Activated CD4-positive, alpha-beta T cell treated with anti-CD3 and anti-CD28 coated beads for 36 hours (primary cell): ENCODE results near the gene AGPAT3. TPM values are rescaled to one million over a fixed set of nuclear protein-coding genes. Genes with fewer than 3 reads are reported as not detected.

Experiments used
- ATAC-seq: fragments of 200-7000 bp; cut with Tn5 transposase; one replicate; pipeline ENCODE4 v1.10.0; 2021; ENCODE audit warnings: mild to moderate bottlenecking, moderate library complexity
- CTCF ChIA-PET: fragments of 350-600 bp; sonication (Branson Sonifier 250); formaldehyde crosslinking; loops from one replicate; lab custom pipeline; 2021; ENCODE audit warnings: antibody characterized with exemption; lab: Charles Lee
- POLR2A ChIA-PET: fragments of 350-600 bp; sonication (Branson Sonifier 250); formaldehyde crosslinking; loops from one replicate; lab custom pipeline; 2021; ENCODE audit warnings: antibody characterized with exemption, inconsistent platforms; lab: Charles Lee
- DNase-seq: peaks from one replicate; pipeline ENCODE4 v3.0.0-alpha.2; 2020
- H3K27ac Mint-ChIP-seq: one replicate; pipeline ENCODE4 v1.8.0; 2021; ENCODE audit warnings: mixed read lengths
- H3K27me3 Mint-ChIP-seq: one replicate; pipeline ENCODE4 v1.8.0; 2021; ENCODE audit warnings: mixed read lengths
- H3K36me3 Mint-ChIP-seq: one replicate; pipeline ENCODE4 v1.8.0; 2021; ENCODE audit warnings: low read depth, mixed read lengths
- H3K4me1 Mint-ChIP-seq: one replicate; pipeline ENCODE4 v1.8.0; 2021; ENCODE audit warnings: mixed read lengths
- H3K4me3 Mint-ChIP-seq: one replicate; pipeline ENCODE4 v1.8.0; 2021; ENCODE audit warnings: mild to moderate bottlenecking, moderate library complexity, mixed read lengths
- H3K9me3 Mint-ChIP-seq: one replicate; pipeline ENCODE4 v1.8.0; 2021; ENCODE audit warnings: low read depth, mixed read lengths
- intact Hi-C, 2 experiments: fragments of 100-400 bp; cut with DNase I in 1 of 2; cut with micrococcal nuclease in 1 of 2; formaldehyde crosslinking; loops; one replicate each; pipeline versions ENCODE4 v1.14.2 to v1.15.1; 2022 to 2024; cut with DNase I, micrococcal nuclease
- total RNA-seq, 2 experiments: library from RNA; stranded (reverse); gene quantifications; one replicate each; pipeline ENCODE4 v1.2.3, GENCODE V29; 2021

The AGPAT3 gene
- total RNA-seq, 2 experiments from 2014 or later = 73.5 to 90.7 TPM

DNA sequence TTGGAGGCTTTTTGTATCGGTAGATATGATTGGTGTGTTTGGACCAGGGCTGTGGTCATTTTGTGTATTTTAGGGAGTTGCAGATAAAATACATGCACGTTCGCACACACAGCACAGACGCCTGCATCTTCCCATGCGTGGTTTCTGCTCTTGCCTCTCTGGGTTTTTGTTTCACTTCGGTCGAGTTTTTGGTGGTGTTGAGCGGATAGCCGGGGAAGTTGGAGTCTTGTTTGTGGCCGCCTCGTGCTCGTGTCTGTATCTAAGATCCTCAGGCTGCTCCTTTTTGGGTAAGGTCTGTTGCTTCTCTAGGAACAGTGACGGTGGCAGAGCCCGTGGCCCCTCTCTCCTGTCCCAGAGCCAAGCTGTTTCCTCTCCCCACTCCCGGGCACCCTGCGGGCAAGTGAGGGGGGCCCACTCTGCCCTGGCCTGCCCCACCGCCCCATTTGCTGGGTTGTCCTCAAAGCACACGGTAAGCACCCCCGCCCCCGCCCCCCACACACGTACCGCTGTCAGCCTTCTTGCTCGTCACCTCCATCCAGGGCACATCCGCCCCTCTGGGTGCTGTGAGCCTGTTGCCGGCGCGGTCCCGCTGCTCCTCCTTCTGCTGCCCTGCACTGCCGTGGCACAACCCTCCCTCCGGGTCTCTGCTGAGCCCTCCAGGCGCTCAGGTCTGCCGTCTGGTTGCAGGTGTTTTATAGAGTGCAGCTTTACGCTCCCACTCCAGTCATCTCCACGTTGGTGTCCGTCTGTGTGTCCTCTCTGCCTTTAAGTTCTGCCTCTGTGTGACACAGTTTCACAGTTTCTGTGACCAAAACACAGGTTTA lies 51.9 kb downstream of the AGPAT3 start:
- Mint-ChIP-seq H3K27me3 (no peaks in the 10 kb centered on the region), H3K9me3 (peaks cover 8% of the 10 kb centered on the region), H3K36me3 (peaks cover 24% of the 10 kb centered on the region), H3K27ac (peak overlapping the region; percentile 78), H3K4me3 (peak overlapping the region; percentile 81), H3K4me1 (peaks cover 61% of the 10 kb centered on the region)
- ChIA-PET POLR2A (interaction anchor here (0.5 to 0.7 kb wide), 2 partner anchors 20 to 37 kb away, joined by 3 read pairs; no protein-coding TSS in a partner anchor), CTCF (no interaction called here)
- DNase-seq (peak; percentile 84), ATAC-seq (peak; percentile 83)
- intact Hi-C loops = loop anchor here (1.0 to 5.0 kb wide), 6 partner anchors 24 to 128 kb away; partner anchors contain the start of gene RRP1 (in 1 of the 2)

DNA sequence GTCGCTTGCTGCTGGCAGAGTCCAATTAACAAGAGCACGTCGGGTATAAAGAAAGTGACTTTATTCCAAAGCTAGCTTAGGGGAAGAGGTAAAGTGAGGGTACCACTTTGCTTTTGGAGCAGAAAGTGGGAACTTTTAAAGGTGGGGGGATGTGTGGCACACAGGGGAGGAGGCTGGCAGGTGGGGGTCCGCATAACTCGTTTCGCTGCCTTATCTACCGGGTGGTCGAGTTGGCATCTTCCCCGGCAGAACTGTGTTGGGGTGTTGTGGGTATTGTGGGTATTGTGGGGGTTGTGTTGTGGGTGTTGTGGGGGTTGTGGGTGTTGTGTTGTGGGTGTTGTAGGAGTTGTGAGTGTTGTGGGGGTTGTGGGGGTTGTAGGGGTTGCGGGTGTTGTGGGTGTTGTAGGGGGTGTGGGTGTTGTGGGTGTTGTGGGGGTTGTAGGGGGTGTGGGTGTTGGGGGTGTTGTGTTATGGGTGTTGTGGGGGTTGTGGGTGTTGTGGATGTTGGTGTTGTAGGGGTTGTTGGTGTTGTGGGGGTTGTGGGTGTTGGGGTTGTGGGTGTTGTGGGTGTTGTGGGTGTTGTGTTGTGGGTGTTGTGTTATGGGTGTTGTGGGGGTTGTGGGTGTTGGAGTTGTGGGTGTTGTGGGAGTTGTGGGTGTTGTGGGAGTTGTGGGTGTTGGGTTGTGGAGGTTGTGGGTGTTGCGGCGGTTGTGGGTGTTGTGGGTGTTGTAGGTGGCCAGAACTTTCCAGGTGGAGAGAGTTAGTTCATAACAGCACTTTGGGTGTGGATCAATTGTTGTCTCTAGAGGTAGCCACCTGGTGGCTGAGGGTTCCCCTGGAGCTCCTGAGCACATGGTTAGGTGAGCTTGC lies 52.7 kb downstream of the AGPAT3 start:
- ATAC-seq (no peak), DNase-seq (peak; percentile 54)
- ChIA-PET POLR2A (interaction anchor here (0.6 to 0.7 kb wide), 2 partner anchors 21 to 177 kb away, joined by 3 read pairs; no protein-coding TSS in a partner anchor), CTCF (interaction anchor here (0.6 to 1.2 kb wide), 5 partner anchors 12 to 107 kb away, joined by 3 to 9 read pairs (median 3); no protein-coding TSS in a partner anchor)
- H3K27me3 Mint-ChIP-seq = no peaks in the 10 kb centered on the region
- peaks cover 19% of the 10 kb centered on the region for H3K36me3 Mint-ChIP-seq
- H3K4me3 Mint-ChIP-seq = peak overlapping the region; percentile 81
- peaks cover 70% of the 10 kb centered on the region for H3K4me1 Mint-ChIP-seq
- H3K9me3 Mint-ChIP-seq = peaks cover 2% of the 10 kb centered on the region
- intact Hi-C loops = loop anchor here (1.0 to 5.0 kb wide), 8 partner anchors 24 to 128 kb away; partner anchors contain the start of gene RRP1 (in 1 of the 2)
- H3K27ac Mint-ChIP-seq = peak overlapping the region; percentile 86

DNA sequence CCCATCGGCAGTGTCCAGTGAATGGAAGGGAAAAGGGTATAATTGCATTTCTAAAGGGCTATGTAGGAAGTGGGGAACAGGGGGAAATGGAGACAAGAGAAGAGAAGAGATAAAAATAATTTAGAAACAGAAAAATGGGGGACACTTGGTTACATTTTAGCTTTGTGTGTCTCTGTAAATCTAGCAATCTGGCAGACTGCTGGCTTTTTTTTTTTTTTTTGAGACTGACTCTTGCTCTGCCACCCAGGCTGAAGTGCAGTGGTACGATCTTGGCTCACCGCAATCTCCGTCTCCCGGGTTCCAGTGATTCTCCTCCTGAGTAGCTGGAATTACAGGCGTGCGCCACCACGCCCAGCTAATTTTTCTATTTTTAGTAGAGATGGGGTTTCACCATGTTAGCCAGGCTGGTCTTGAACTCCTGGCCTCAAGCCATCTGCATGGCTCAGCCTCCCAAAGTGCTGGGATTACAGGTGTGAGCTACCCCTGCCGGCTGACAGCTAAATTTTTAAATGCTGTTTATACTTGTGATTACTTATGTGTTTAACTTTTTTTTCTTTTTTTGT lies 53.4 kb downstream of the AGPAT3 start:
- Mint-ChIP-seq H3K4me3 (peak overlapping the region; percentile 81), H3K4me1 (peaks cover 76% of the 10 kb centered on the region), H3K27ac (peak overlapping the region; percentile 86), H3K36me3 (peaks cover 16% of the 10 kb centered on the region), H3K27me3 (no peaks in the 10 kb centered on the region), H3K9me3 (no peaks in the 10 kb centered on the region)
- no peak for DNase-seq
- intact Hi-C loops = loop anchor here (2.0 to 5.0 kb wide), 4 partner anchors 44 to 106 kb away; no protein-coding TSS in a partner anchor
- no peak for ATAC-seq
- CTCF ChIA-PET = interaction anchor here (0.6 to 1.2 kb wide), 5 partner anchors 13 to 107 kb away, joined by 3 to 9 read pairs (median 3); no protein-coding TSS in a partner anchor
- POLR2A ChIA-PET = interaction anchor here (0.6 kb wide), 1 partner anchor 178 kb away, joined by 3 read pairs; no protein-coding TSS in a partner anchor

DNA sequence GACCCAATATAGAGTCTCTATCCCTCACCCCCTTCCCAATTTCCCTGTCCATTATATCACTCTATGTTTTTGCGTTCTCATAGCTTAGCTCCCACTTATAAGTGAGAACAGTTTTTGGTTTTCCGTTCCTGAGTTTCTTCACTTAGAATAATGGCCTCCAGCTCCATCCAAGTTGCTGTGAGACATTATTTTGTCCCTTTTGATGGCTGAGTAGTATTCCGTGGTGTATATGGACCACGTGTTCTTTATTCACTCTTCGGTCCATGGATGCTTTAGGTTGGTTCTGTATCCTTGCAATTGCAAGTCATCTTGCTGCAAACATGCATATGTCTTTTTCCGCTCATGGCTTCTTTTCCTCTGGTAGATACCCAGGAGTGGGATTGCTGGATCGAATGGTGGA lies 54.3 kb downstream of the AGPAT3 start:
- peaks cover 18% of the 10 kb centered on the region for H3K36me3 Mint-ChIP-seq
- ChIA-PET POLR2A (no interaction called here), CTCF (interaction anchor here (1.2 kb wide), 1 partner anchor 108 kb away, joined by 9 read pairs; no protein-coding TSS in a partner anchor)
- no peaks in the 10 kb centered on the region for H3K27me3 Mint-ChIP-seq
- H3K27ac Mint-ChIP-seq = peak overlapping the region; percentile 29
- ATAC-seq (no peak), DNase-seq (no peak)
- intact Hi-C loops = loop anchor here (2.0 to 5.0 kb wide), 4 partner anchors 43 to 107 kb away; no protein-coding TSS in a partner anchor
- no peak overlapping the region for H3K4me3 Mint-ChIP-seq
- H3K9me3 Mint-ChIP-seq = no peaks in the 10 kb centered on the region
- H3K4me1 Mint-ChIP-seq = peaks cover 69% of the 10 kb centered on the region

GRCh38 chr21:43919871-43920801 lies 55.1 kb downstream of the AGPAT3 start:
- ATAC-seq = no peak
- ChIA-PET POLR2A (interaction anchor here (1.0 kb wide), 1 partner anchor 60 kb away, joined by 3 read pairs; no protein-coding TSS in a partner anchor), CTCF (interaction anchor here (1.6 kb wide), 1 partner anchor 12 kb away, joined by 4 read pairs; no protein-coding TSS in a partner anchor)
- H3K4me3 Mint-ChIP-seq = no peak overlapping the region
- intact Hi-C loops = loop anchor here (2.0 to 5.0 kb wide), 4 partner anchors 42 to 108 kb away; no protein-coding TSS in a partner anchor
- no peak for DNase-seq
- no peaks in the 10 kb centered on the region for H3K9me3 Mint-ChIP-seq
- H3K4me1 Mint-ChIP-seq = peaks cover 69% of the 10 kb centered on the region
- H3K27me3 Mint-ChIP-seq = no peaks in the 10 kb centered on the region
- H3K27ac Mint-ChIP-seq = peak overlapping the region; percentile 40
- H3K36me3 Mint-ChIP-seq = peaks cover 22% of the 10 kb centered on the region

DNA sequence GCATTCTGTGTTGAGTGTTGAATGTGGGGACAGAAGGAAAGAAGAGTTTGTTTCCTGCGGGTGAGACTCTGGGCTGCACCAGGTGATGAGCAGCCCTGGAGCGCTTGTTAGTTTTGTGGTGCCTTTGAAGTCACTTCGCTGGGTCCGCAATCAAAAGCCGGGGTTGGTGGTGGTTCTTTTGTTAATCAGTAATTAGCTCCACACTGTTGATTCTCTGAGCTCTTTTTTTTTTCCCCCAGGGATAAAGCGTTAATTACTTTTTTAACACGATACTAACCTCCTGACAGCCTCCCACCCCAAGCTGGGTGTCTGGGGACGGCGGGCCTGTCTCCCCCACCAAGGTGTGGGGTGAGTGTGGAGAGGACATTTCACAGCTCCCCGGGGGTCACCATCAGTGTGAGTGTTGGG lies 56.6 kb downstream of the AGPAT3 start:
- POLR2A ChIA-PET = interaction anchor here (0.6 to 1.0 kb wide), 2 partner anchors 37 to 58 kb away, joined by 3 read pairs; no protein-coding TSS in a partner anchor
- H3K4me1 Mint-ChIP-seq = peaks cover 68% of the 10 kb centered on the region
- ATAC-seq = peak; percentile 43
- no peaks in the 10 kb centered on the region for H3K9me3 Mint-ChIP-seq
- H3K36me3 Mint-ChIP-seq = peaks cover 28% of the 10 kb centered on the region
- peak; percentile 63 for DNase-seq
- H3K27me3 Mint-ChIP-seq = no peaks in the 10 kb centered on the region
- CTCF ChIA-PET = interaction anchor here (0.6 to 1.6 kb wide), 7 partner anchors 10 to 132 kb away, joined by 3 to 6 read pairs (median 3); no protein-coding TSS in a partner anchor
- intact Hi-C loops = no loop called here
- H3K4me3 Mint-ChIP-seq = peak overlapping the region; percentile 49
- peak overlapping the region; percentile 96 for H3K27ac Mint-ChIP-seq

GRCh38 chr21:43921979-43922945 lies 57.2 kb downstream of the AGPAT3 start:
- ChIA-PET CTCF (interaction anchor here (0.7 to 1.5 kb wide), 3 partner anchors 15 to 40 kb away, joined by 3 to 6 read pairs (median 3); no protein-coding TSS in a partner anchor), POLR2A (no interaction called here)
- DNase-seq = peak; percentile 81
- Mint-ChIP-seq H3K4me3 (peak overlapping the region; percentile 49), H3K36me3 (peaks cover 28% of the 10 kb centered on the region), H3K9me3 (no peaks in the 10 kb centered on the region), H3K4me1 (peaks cover 64% of the 10 kb centered on the region), H3K27ac (peak overlapping the region; percentile 96), H3K27me3 (no peaks in the 10 kb centered on the region)
- intact Hi-C loops = loop anchor here in 1 of 2 experiments (2.0 kb wide), 1 partner anchor 17 kb away; no protein-coding TSS in a partner anchor
- peak; percentile 71 for ATAC-seq

GRCh38 chr21:43922949-43923348 lies 57.9 kb downstream of the AGPAT3 start:
- H3K27ac Mint-ChIP-seq = peak overlapping the region; percentile 96
- H3K9me3 Mint-ChIP-seq = no peaks in the 10 kb centered on the region
- ATAC-seq = no peak
- H3K36me3 Mint-ChIP-seq = peaks cover 28% of the 10 kb centered on the region
- POLR2A ChIA-PET = no interaction called here
- intact Hi-C loops = loop anchor here in 1 of 2 experiments (2.0 kb wide), 1 partner anchor 16 kb away; no protein-coding TSS in a partner anchor
- H3K4me1 Mint-ChIP-seq = peaks cover 59% of the 10 kb centered on the region
- CTCF ChIA-PET = interaction anchor here (0.6 to 1.5 kb wide), 2 partner anchors 14 to 1601 kb away, joined by 3 to 6 read pairs; no protein-coding TSS in a partner anchor
- H3K4me3 Mint-ChIP-seq = no peak overlapping the region
- no peaks in the 10 kb centered on the region for H3K27me3 Mint-ChIP-seq
- DNase-seq = no peak
